DND-41 (cell line): Measurements from ENCODE around the gene SLC29A2.

Source experiments
- CTCF ChIP-seq: IDR thresholded peaks from 2 replicates; pipeline ENCODE4 v1.5.1; 2012; ENCODE audit warnings: borderline replicate concordance, low read length, moderate library complexity, mild to moderate bottlenecking; ENCODE audit not compliant: poor library complexity, severe bottlenecking; ENCODE audit errors: extremely low read depth
- EZH2 ChIP-seq: IDR thresholded peaks from 3 replicates; pipeline ENCODE4 v1.6.1; 2012; ENCODE audit warnings: borderline replicate concordance, low read depth, mild to moderate bottlenecking, moderate library complexity, low read length, inconsistent platforms; ENCODE audit not compliant: severe bottlenecking

DNA sequence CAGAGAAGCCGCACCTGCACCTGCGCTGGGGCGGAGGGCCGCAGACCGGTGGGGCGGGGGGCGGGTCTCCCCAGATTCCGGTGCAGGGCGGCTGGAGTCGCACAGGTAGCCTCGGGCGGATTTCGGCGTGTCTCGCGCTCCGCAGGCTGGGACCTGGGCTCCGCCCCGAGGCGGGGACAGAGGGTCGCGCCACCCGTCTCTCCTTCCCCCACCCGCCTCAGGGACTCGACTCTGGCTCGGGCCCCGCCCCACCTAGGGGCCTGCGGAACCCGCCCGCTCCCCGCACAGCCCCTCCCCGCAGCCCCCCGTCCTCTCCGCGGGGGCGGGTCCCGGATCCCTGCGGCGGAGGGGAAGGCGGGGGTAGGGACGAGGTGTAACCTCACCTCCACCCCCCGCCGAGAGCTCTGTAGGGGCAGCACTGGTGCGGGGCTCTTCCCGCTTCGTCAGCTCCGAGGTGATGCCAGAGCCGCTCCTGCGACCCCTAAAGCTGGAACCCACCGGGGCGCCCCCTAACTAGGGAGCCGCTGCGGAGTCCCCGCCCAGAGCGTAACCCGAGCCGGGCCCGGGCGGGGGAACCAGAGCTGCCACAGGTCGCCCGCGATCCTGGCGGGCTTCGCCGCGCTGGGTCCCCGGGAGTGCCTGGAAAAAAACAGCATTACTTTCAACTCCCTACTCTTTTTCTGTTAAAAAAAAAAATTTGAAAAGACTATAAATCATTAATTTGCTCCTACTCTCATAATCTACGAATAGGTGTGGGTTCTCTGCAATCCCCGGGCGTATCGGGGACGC is at the start of gene SLC29A2:
- TF ChIP-seq CTCF, result no peak
- TF ChIP-seq EZH2, result no peak
